GM18867 (cell line): ENCODE measurements around the gene ADIPOR1.

Experiments used
- ATAC-seq: cut with Tn5 transposase; IDR thresholded peaks from one replicate; pipeline ENCODE4 v1.9.1; 2021; ENCODE audit warnings: mild to moderate bottlenecking, moderate library complexity; ENCODE audit not compliant: unreplicated experiment

Gene ADIPOR1

GRCh38 chr1:202972046-202972445 lies 13.9 kb upstream of the ADIPOR1 start:
- no peak for ATAC-seq

DNA sequence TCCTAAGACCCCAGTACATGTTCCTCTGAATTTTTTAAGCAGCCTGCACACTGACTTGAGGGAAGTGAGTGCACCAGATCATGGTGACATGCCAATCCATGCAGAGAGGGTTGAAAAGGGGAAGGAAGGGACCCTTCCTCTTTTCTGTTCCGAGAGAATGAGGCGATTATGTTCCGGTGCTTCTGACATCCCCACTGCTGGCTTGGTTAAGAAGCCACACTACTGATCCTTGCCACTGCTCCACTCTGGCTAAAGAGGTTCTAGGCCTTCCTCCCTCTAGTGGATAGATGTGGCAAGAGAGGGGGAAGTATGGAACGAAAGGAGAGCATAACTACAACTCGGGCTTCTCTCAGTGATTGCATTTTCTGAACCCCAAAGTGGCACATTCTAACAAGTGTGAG lies 10.8 kb upstream of the ADIPOR1 start:
- peak; percentile 51 for ATAC-seq

GRCh38 chr1:202968351-202968750 lies 10.2 kb upstream of the ADIPOR1 start:
- no peak for ATAC-seq

DNA sequence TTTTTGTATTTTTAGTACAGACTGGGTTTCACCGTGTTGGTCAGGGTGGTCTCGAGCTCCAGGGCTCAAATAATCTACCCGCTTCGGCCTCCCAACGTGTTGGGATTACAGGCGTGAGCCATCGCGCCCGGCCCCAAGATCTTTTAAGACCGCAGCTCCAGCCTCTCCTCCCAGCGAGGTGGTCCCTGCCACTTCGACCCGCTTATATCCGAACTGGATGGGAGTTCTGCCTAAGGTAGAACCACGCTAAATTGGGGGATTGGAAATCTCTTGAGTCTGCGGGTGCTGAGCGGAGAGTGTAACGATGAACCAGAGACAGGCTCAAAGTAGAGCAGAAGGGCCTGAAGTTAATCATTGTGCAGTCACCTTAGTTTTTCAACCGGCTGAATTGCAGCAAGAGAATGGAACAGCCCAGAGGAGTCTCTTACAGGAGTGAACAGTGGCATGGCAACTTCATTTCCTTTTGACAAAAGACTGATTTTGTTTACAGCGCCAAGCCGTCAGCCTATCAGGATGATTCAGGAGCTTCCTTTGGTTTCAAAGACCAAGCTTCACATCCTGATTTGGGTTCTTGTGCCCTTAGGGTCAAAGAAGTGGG lies 9.7 kb upstream of the ADIPOR1 start:
- peak; percentile 9 for ATAC-seq

DNA sequence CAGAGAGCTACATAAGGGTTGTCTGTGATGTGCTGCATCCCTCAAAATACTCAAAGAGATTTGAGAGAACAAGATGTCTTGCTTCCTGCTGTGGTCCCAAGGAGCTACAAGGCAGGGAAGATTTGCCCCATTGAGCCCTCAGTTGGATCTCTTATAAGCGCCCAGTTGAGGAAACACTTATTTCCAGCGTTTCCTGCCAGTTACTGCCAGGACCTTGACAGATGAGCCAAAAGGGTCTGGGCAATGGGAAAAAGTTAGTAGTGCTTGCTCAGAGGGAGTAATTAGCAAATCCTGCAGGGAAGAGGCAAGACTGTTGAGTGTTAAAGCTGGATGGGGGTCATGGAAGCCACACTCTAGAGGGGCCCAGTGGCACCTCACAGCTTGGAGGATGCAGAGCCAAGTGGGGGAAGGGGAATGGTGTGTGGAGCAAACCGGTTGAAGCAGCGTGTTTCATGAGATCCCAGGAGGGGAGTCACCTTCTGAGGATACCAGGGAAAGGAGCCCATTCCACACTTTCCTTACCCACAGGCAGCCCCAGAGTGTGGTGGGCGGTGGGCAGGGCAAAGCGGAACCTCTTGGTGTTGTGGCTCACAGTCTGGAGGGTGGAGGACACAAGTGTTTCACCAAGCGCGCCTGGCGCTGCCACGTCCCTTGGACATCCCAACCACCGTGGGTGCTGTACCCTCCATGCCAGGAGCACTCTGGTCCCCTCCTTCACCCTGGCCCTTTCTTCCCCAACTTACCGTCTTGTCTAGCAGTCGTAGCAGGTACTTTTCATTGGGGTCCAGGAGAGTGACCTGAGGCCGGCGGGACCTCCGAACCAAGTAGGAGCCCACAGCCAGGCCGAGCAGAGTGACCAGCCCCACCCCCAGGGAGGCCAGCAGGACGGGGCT lies 8.1 kb upstream of the ADIPOR1 start:
- ATAC-seq: peak; percentile 5

DNA sequence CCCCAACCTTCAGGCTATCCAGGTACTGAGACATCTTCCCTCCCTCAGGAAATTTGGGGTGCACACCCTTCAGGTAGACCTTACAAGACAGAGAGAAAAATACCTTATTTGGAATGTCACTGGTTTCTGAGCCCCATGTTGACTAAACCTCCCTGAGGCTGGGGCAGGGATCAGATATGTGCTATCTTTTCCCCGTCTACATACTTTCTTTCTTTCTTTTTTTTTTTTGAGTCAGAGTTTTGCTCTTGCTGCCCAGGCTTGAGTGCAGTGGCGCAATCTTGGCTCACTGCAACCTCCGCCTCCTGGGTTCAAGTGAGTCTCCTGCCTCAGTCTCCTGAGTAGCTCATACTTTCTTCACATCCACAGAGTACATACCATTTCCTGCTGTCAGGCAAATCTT lies 7.3 kb upstream of the ADIPOR1 start:
- no peak for ATAC-seq

DNA sequence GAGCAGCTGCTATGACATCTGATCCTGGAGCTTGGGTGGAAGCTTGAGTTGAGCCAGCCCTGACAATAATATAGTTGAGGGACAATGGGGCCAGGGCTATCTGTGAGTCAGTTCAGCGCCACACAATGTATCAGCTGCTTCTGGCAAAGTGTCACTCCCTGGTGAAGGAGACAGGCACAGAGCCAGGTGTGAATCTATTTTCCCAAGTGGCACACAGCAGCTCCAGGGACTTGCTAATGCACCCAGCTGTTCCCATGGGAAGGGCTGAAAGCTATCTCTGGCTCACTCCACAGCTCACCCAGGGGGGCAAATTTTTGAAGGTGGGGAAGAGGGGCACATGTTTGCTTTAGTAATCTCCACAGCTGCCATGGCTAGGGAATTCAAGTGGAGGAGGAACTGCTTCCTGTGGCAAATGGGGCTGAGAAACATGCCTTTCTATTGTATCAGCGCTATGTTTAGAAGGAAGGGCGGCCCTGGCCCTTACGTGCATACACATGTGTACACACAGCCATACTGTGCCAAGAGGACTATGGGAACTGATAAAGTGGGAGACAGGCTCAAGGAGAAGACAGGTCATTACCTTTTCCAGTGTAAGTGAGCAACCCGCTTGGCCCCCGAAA lies 6.8 kb upstream of the ADIPOR1 start:
- ATAC-seq: no peak

GRCh38 chr1:202961220-202961880 lies 3.2 kb upstream of the ADIPOR1 start:
- no peak for ATAC-seq

DNA sequence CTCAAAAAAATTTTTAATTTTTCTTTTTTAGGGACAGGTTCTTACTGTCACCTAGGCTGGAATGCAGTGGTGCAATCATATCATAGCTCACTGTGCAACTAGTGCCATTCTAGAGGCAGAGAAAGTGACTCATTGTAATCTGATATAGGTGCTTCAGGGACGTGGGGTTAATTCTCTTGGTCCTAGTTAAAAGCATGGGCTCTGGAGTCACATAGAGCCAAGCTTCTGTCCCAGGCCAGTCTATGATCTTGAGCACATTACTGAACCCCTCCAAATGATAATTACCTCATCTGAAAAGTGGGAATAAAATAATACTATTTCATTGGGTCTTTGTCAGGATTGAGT lies 1.1 kb upstream of the ADIPOR1 start:
- no peak for ATAC-seq

DNA sequence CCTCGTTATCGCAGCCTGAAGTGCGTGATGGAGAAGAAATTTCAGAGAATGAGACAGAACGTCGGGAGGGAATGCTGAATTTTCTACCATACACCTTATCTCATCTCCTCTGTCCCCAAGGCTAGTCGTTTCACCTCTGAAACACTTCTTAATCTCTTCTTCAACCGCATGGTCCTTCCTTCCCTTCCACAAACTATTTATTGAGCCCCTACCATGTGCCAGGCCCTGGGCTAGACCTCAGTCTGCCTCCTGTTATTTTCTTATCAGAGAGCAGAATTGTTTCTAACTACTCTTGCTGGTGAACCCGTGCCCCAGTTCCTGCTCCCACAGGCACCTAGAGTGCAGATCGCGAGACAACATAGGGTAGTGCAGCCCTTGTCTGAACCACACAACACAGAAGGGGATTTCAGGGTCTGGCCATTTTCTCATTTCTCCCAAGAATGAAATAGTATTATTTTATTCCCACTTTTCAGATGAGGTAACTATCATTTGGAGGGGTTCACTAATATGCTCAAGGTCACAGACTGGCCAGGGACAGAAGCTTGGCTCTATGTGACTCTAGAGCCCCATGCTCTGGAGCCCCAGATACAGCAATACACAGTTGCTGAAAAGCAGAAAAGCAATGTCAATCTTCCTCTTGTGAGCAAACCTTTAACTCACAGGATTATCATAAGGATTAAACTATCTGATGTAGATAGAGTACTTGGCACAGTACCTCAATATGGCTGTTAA lies 598 bp upstream of the ADIPOR1 start:
- ATAC-seq: peak; percentile 1

DNA sequence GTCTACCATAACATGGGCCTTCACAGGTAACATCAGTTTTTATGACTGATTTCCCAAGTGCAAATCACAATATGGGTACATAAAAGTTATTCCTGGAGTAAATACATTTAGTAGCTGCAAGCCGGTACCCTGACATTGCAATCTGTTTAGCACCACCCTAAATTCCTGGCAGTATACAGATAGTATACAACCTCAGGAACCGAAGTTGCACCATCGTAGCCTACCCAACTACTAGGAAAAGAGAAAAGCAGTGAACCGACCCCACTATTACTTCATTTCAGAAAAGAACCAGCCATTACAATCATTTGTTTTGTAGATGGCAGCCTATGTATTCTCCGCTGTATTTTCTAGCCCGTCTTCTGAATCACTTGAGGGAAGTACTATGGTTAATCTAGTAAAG lies 1.1 kb downstream of the ADIPOR1 start:
- ATAC-seq: no peak

DNA sequence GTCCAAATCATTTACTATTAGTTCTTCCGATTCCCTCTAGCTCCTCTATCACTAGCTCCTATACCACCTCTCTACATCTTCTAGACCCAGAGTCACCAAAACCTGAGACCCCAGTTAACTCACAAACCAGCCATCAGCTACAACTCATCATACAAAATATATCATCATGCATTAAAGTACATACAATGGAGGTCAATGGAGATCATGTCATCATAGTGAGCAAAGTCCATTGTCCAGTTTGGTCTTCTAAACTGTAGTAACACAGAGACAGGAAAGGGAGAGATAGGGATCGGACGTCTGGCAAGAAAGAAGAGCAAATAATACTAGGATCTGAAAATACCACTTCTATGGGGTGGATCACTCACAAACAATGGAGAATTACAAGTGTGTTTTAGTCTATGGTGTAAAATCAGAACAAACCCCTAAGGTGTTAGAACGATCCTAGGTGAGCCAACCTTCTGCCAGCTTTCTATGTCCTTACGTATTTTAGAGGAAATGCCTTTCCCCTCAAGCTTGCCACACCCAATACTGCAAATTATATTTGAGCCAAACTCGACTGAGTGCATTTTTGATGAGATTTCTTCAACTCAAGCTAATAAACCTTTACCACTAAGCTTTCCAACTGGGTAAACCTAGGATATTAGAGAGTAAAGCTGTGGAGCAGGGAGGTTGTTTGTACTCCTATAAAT lies 3.9 kb downstream of the ADIPOR1 start:
- no peak for ATAC-seq

GRCh38 chr1:202953392-202953791 lies 4.7 kb downstream of the ADIPOR1 start:
- ATAC-seq: no peak

GRCh38 chr1:202952818-202953217 lies 5.3 kb downstream of the ADIPOR1 start:
- no peak for ATAC-seq

GRCh38 chr1:202952099-202952498 lies 6.0 kb downstream of the ADIPOR1 start:
- no peak for ATAC-seq

DNA sequence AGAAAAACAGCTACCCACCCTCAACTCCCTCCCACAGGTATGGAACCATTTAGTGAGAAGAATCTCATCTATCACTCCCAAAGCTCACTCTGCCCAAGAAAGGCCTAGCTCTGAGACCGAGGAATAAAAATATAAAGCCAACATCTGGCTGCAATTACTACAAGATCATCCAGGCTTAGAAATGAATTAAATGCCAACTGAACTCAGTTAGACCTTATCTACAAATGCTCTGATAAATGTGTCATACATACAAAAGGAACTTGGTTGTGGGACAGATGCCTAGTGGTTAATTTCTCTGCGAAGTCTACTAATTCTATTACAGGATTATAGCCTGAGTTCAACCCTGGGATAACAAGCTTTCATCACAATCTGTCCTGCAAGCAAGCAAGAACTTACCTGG lies 6.7 kb downstream of the ADIPOR1 start:
- ATAC-seq: no peak

GRCh38 chr1:202945483-202945882 lies 12.6 kb downstream of the ADIPOR1 start:
- ATAC-seq: no peak

- ATAC-seq: no peak
Measured at GRCh38 chr1:202944438-202944921, 13.6 kb downstream of the ADIPOR1 start.

DNA sequence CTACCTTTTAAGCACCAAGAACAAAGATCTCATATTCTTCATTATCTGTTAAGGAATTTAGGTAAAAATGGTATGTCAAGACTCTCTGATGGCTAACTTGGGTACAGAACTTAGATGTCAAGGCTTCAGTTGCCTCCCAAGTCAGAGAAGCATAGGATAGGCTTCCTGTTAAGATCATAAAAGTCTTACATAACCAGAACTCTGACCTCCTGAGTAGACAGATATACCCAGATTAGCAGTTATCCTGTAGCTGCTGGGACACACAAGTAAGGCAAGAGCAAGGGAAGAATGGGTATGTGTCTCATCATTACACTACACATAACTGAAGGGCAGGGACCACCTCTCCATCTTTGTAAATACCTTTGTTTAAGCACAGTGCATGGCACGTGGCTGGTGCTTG lies 15.7 kb downstream of the ADIPOR1 start:
- no peak for ATAC-seq

DNA sequence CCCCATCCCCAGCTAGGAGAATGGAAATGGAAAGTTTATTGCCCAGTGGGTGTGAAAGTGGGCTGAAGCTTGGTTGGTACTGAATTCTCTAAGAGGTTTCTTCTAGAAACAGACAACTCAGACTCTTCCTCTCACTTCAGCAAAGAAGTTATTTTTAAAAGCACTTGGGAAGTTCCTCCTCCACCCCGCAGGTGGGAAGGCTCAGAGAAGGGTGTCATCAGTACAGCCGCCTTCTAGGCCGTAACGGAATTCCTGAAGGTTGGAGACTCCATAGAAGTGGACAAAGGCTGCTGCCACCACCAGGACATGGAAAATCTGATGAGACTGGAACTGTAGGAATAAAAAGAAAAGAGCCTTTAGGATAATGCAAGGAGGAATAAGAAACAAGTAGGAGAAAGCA lies 16.7 kb downstream of the ADIPOR1 start:
- no peak for ATAC-seq
